Caco-2 (cell line): ENCODE results near the gene CD46. TPM values are rescaled to one million over a fixed set of nuclear protein-coding genes. Genes with fewer than 3 reads are reported as not detected.

Experiments
- BruUV-seq: library from RNA; stranded (reverse); fragments of 400-500 nt; replicated peaks from 2 replicates; lab custom pipeline; 2021; lab: Mats Ljungman, UMichigan
- CTCF ChIA-PET: fragments of 300-600 bp; sonication (Branson Sonifier 250); formaldehyde crosslinking; loops from one replicate; lab custom pipeline; 2022; ENCODE audit warnings: antibody characterized with exemption; lab: Charles Lee
- POLR2A ChIA-PET: fragments of 300-600 bp; sonication (Branson Sonifier 250); formaldehyde crosslinking; loops from one replicate; lab custom pipeline; 2022; ENCODE audit warnings: antibody characterized with exemption; lab: Charles Lee
- DNase-seq, 2 experiments: peaks; one replicate each; pipeline versions ENCODE4 v3.0.0 to v3.0.0-alpha.2; 2020 to 2022
- H3K27me3 ChIP-seq: replicated peaks from 2 replicates; pipeline ENCODE4 v1.6.0; 2011; ENCODE audit warnings: low read length; ENCODE audit not compliant: control insufficient read depth, insufficient read depth
- H3K36me3 ChIP-seq: 2 replicates; pipeline ENCODE4 v1.5.1; 2011; ENCODE audit warnings: low read length; ENCODE audit not compliant: control insufficient read depth, insufficient read depth
- H3K4me1 ChIP-seq: fragments of 250-450 bp; sonication (Bioruptor Pico); 2 replicates; pipeline ENCODE4 v1.5.1; 2020; ENCODE audit warnings: mild to moderate bottlenecking
- H3K4me3 ChIP-seq: 2 replicates; pipeline ENCODE4 v1.5.1; 2011; ENCODE audit warnings: low read depth, mild to moderate bottlenecking, control low read depth, low read length
- H3K9me3 ChIP-seq: fragments of 250-450 bp; sonication (Bioruptor Pico); 2 replicates; pipeline ENCODE4 v1.5.1; 2020; ENCODE audit warnings: mild to moderate bottlenecking, moderate library complexity
- H3K27ac Mint-ChIP-seq: one replicate; pipeline ENCODE4 v1.8.0; 2022; ENCODE audit warnings: mixed read lengths; ENCODE audit not compliant: unreplicated experiment
- H3K27me3 Mint-ChIP-seq: one replicate; pipeline ENCODE4 v1.8.0; 2022; ENCODE audit warnings: mixed read lengths; ENCODE audit not compliant: insufficient read depth, unreplicated experiment
- H3K36me3 Mint-ChIP-seq: one replicate; pipeline ENCODE4 v1.8.0; 2022; ENCODE audit warnings: mild to moderate bottlenecking, mixed read lengths; ENCODE audit not compliant: insufficient read depth, unreplicated experiment
- H3K4me1 Mint-ChIP-seq: one replicate; pipeline ENCODE4 v1.8.0; 2022; ENCODE audit warnings: low read depth, mixed read lengths; ENCODE audit not compliant: unreplicated experiment
- H3K4me3 Mint-ChIP-seq: one replicate; pipeline ENCODE4 v1.8.0; 2022; ENCODE audit warnings: mild to moderate bottlenecking, moderate library complexity, mixed read lengths; ENCODE audit not compliant: unreplicated experiment
- H3K9me3 Mint-ChIP-seq: one replicate; pipeline ENCODE4 v1.8.0; 2022; ENCODE audit warnings: mixed read lengths; ENCODE audit not compliant: unreplicated experiment
- CTCF ChIP-seq, 2 experiments: fragments of 200-600 bp in 1 of 2; IDR thresholded peaks; 1 replicate in 1 of 2; 2 replicates in 1 of 2; pipeline versions ENCODE4 v1.5.1 to v1.8.0; 2011 to 2022; ENCODE audit warnings: antibody characterized with exemption in 1 of 2, control low read depth in 1 of 2, inconsistent platforms in 1 of 2, low read depth in 1 of 2, low read length in 1 of 2, mild to moderate bottlenecking in 1 of 2, moderate library complexity in 1 of 2; ENCODE audit not compliant: insufficient read depth in 1 of 2, severe bottlenecking in 1 of 2, unreplicated experiment in 1 of 2
- intact Hi-C: fragments of 100-400 bp; cut with micrococcal nuclease; formaldehyde crosslinking; loops from one replicate; pipeline ENCODE4 v1.10.0; 2022; ENCODE audit not compliant: unreplicated experiment
- total RNA-seq: library from RNA; stranded (reverse); gene quantifications from 2 replicates; pipeline ENCODE4 v1.2.3, GENCODE V29; 2022

CD46 gene
- total RNA-seq, 1 experiment from 2014 or later = 166 TPM

DNA sequence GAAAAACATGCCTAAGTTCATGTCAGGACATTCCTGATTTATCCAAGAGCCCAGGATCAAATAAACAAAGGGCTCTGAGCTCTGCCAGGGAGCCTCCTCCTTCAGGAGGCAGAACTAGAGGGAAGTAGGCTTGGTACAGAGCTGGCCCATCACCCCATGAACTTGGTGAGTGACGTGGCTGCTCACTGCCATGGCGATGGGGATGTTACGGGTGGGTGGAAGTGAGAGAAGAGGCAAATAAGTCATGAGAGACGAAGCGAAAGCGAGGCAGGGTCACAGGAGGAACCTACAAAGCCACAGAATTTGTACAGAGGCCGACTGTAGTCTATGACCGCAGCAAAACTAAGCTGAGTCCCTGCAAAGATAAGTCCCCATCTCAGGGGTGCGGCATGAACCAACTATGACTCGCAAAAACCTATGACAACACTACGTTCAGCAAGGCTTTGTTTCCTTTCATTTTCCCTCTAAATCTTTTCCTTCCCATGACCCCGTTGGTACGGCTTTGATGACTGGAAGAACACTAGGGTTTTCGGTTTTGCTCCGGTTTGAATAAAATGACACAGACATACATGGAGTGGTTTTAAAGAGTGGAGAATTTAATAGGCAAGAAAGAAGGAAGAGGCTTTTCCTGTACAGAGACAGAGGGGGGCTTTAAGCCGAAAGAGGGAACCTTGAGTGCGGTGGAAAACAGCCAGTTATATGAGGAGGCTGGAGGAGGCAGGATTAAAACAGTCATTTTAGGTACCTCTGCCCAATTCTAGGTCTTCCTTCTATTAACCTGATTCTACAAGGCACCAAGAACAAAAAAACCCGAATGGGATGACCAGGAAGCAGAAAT, 74.1 kb downstream of the CD46 start:
- Mint-ChIP-seq H3K27ac (peak overlapping the region; percentile 81), H3K4me3 (peak overlapping the region; percentile 79), H3K36me3 (peaks cover 27% of the 10 kb centered on the region), H3K9me3 (no peaks in the 10 kb centered on the region), H3K4me1 (peaks cover 48% of the 10 kb centered on the region), H3K27me3 (no peaks in the 10 kb centered on the region)
- ChIA-PET POLR2A (interaction anchor here (1.0 to 1.8 kb wide), 6 partner anchors 29 to 172 kb away, joined by 3 to 13 read pairs (median 4); no protein-coding TSS in a partner anchor), CTCF (interaction anchor here (1.1 to 4.9 kb wide), 6 partner anchors 14 to 138 kb away, joined by 3 to 47 read pairs (median 10); no protein-coding TSS in a partner anchor)
- Histone ChIP-seq H3K4me1 (peaks cover 40% of the 10 kb centered on the region), H3K36me3 (peaks cover 1% of the 10 kb centered on the region), H3K9me3 (no peaks in the 10 kb centered on the region), H3K27me3 (no peaks in the 10 kb centered on the region), H3K4me3 (peak overlapping the region; percentile 38)
- peak in 1 of 2 experiments; percentile 28 for DNase-seq
- TF ChIP-seq CTCF (IDR thresholded peaks at IDR 0.05; ENCODE audit: insufficient read depth in 1 of 2, low read depth in 1 of 2, low read length in 1 of 2, severe bottlenecking in 1 of 2, unreplicated experiment in 1 of 2) = no peak
- TSS peak; percentile 79 for BruUV-seq
- intact Hi-C loops = loop anchor here (2.0 kb wide), 1 partner anchor 13 kb away; no protein-coding TSS in a partner anchor

DNA sequence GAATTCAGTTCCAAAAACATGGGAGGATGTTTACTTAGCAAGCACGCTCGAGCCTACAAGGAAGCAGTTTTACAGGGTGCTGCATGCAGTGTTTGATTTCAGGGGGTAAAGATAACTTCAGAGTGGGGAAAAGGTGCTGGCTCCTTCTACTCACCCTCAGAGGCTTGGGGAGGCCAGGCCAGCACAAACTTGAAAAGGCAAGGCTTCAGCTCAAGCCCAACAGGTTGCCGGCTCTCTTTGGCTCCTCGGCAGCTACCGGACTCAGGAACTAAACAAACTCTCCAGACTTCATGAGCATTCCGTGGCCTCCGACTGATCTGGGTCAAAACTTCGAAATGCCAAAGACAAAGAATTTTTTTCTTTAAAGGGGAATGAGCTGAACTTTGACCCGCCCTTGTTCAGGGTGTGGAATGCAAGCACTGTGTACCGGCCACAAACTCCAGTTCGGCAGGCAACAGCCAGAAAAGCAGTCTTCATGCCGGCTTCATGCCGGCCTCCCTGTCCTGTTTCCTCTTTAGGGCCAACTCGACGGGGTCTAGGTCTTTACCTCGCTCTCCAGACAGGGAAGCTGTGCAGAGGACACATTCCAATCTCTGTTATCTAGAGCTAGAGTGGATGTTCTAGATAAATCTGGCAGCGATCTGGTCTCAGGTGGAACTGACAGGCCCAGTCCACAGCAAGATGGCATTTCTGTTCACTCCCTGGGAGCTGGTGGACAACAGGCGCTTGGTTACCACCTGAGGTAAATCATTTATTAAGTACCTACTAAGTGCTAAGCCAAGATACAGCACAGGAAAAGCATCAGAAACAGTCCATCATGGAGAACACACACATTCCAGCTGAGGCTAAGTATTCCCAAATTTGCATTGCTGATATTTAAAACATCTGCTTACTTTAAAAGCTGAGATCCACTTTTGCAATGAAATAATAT, 75.0 kb downstream of the CD46 start:
- no peaks in the 10 kb centered on the region for H3K27me3 Mint-ChIP-seq
- ChIA-PET POLR2A (interaction anchor here (0.7 to 1.8 kb wide), 7 partner anchors 30 to 171 kb away, joined by 3 to 13 read pairs (median 4); no protein-coding TSS in a partner anchor), CTCF (interaction anchor here (0.7 to 4.9 kb wide), 6 partner anchors 15 to 137 kb away, joined by 3 to 47 read pairs (median 10); no protein-coding TSS in a partner anchor)
- Histone ChIP-seq H3K4me1 (peaks cover 40% of the 10 kb centered on the region), H3K27me3 (no peaks in the 10 kb centered on the region), H3K36me3 (peaks cover 1% of the 10 kb centered on the region), H3K9me3 (no peaks in the 10 kb centered on the region), H3K4me3 (peak overlapping the region; percentile 38)
- BruUV-seq = TSS peak; percentile 83
- intact Hi-C loops = loop anchor here (2.0 kb wide), 1 partner anchor 14 kb away; no protein-coding TSS in a partner anchor
- H3K36me3 Mint-ChIP-seq = peaks cover 27% of the 10 kb centered on the region
- no peaks in the 10 kb centered on the region for H3K9me3 Mint-ChIP-seq
- peak overlapping the region; percentile 81 for H3K27ac Mint-ChIP-seq
- peaks cover 48% of the 10 kb centered on the region for H3K4me1 Mint-ChIP-seq
- peak; percentile 84 to 88 for DNase-seq
- no peak for TF ChIP-seq CTCF (IDR thresholded peaks at IDR 0.05; ENCODE audit: insufficient read depth in 1 of 2, low read depth in 1 of 2, low read length in 1 of 2, severe bottlenecking in 1 of 2, unreplicated experiment in 1 of 2)
- peak overlapping the region; percentile 79 for H3K4me3 Mint-ChIP-seq
